HG03135 (cell line): ENCODE data around the gene CAPN2.

ENCODE experiments used
- ATAC-seq: cut with Tn5 transposase; IDR thresholded peaks from one replicate; pipeline ENCODE4 v1.9.1; 2021; ENCODE audit warnings: mild to moderate bottlenecking, moderate library complexity; ENCODE audit not compliant: unreplicated experiment

Gene CAPN2

GRCh38 chr1:223758734-223759133 is 46.4 kb downstream of the CAPN2 start:
- ATAC-seq = no peak

- ATAC-seq = no peak
These were observed 46.9 kb downstream of the CAPN2 start for GRCh38 chr1:223759273-223759672.

GRCh38 chr1:223760833-223761232 is 48.5 kb downstream of the CAPN2 start:
- no peak for ATAC-seq

- ATAC-seq = no peak
These were observed 49.1 kb downstream of the CAPN2 start for GRCh38 chr1:223761411-223761810.

GRCh38 chr1:223763251-223763650 is 50.9 kb downstream of the CAPN2 start:
- ATAC-seq = no peak

- ATAC-seq = no peak
These were observed 51.5 kb downstream of the CAPN2 start for GRCh38 chr1:223763881-223764280.

- no peak for ATAC-seq
These were observed 52.8 kb downstream of the CAPN2 start for GRCh38 chr1:223765036-223765718.

- no peak for ATAC-seq
These were observed 53.5 kb downstream of the CAPN2 start for GRCh38 chr1:223765719-223766340.

- ATAC-seq = no peak
These were observed 58.4 kb downstream of the CAPN2 start for GRCh38 chr1:223770621-223771315.

- ATAC-seq = no peak
These were observed 59.1 kb downstream of the CAPN2 start for GRCh38 chr1:223771469-223771813.

GRCh38 chr1:223771814-223772770 is 59.8 kb downstream of the CAPN2 start:
- no peak for ATAC-seq

GRCh38 chr1:223772771-223773160 is 60.4 kb downstream of the CAPN2 start:
- ATAC-seq = no peak

GRCh38 chr1:223774134-223774814 is 61.9 kb downstream of the CAPN2 start:
- no peak for ATAC-seq

- no peak for ATAC-seq
These were observed 62.7 kb downstream of the CAPN2 start for GRCh38 chr1:223775054-223775453.

GRCh38 chr1:223775711-223776074 is 63.4 kb downstream of the CAPN2 start:
- no peak for ATAC-seq

GRCh38 chr1:223776075-223776814 is 63.9 kb downstream of the CAPN2 start:
- ATAC-seq = no peak

GRCh38 chr1:223776826-223777454 is 64.6 kb downstream of the CAPN2 start:
- ATAC-seq = no peak

GRCh38 chr1:223780318-223780717 is 68.0 kb downstream of the CAPN2 start:
- no peak for ATAC-seq

- ATAC-seq = no peak
These were observed 68.6 kb downstream of the CAPN2 start for GRCh38 chr1:223780949-223781348.
